Ishikawa (cell line): ENCODE measurements around the gene GNRH2.

Source experiments
- CEBPB ChIP-seq: IDR thresholded peaks from 2 replicates; pipeline ENCODE4 v1.6.1; 2012
- CREB1 ChIP-seq: IDR thresholded peaks from 2 replicates; pipeline ENCODE4 v1.6.1; 2012; ENCODE audit warnings: low read depth
- EGR1 ChIP-seq: IDR thresholded peaks from 2 replicates; pipeline ENCODE4 v1.6.1; 2012
- EP300 ChIP-seq: IDR thresholded peaks from 2 replicates; pipeline ENCODE4 v1.6.1; 2012; ENCODE audit warnings: borderline replicate concordance
- FOXM1 ChIP-seq: IDR thresholded peaks from 2 replicates; pipeline ENCODE4 v1.6.1; 2012; ENCODE audit warnings: low read depth, borderline replicate concordance
- MAX ChIP-seq: IDR thresholded peaks from 2 replicates; pipeline ENCODE4 v1.6.1; 2012
- NFIC ChIP-seq: IDR thresholded peaks from 2 replicates; pipeline ENCODE4 v1.6.1; 2012
- RAD21 ChIP-seq: IDR thresholded peaks from 2 replicates; pipeline ENCODE4 v1.6.1; 2012; ENCODE audit warnings: low read depth
- TAF1 ChIP-seq: IDR thresholded peaks from 2 replicates; pipeline ENCODE4 v1.6.1; 2012; ENCODE audit warnings: low read depth, mild to moderate bottlenecking
- TCF12 ChIP-seq: IDR thresholded peaks from 2 replicates; pipeline ENCODE4 v1.6.1; 2012; ENCODE audit warnings: low read depth
- TEAD4 ChIP-seq: IDR thresholded peaks from 2 replicates; pipeline ENCODE4 v1.6.1; 2012
- USF1 ChIP-seq: IDR thresholded peaks from 2 replicates; pipeline ENCODE4 v1.6.1; 2012
- YY1 ChIP-seq: IDR thresholded peaks from 2 replicates; pipeline ENCODE4 v1.6.1; 2012; ENCODE audit warnings: low read depth
- ZBTB7A ChIP-seq: IDR thresholded peaks from 2 replicates; pipeline ENCODE4 v1.6.1; 2012; ENCODE audit warnings: low read depth
- TF ChIP-seq, protein P1 (sequence below): IDR thresholded peaks from 2 replicates; pipeline ENCODE4 v1.6.1; 2012; ENCODE audit warnings: low read depth, mild to moderate bottlenecking

Gene GNRH2

GRCh38 chr20:3071610-3072529, 28.4 kb downstream of the GNRH2 start, which contains the start of gene OXT:
OXT (plus strand) TSS chr20:3071620; CDS start chr20:3071656, 36 bp downstream.
- TF ChIP-seq CREB1 (no peak), USF1 (no peak), YY1 (no peak), TAF1 (no peak), NFIC (no peak), ZBTB7A (no peak)

- TF ChIP-seq, protein P1, sequence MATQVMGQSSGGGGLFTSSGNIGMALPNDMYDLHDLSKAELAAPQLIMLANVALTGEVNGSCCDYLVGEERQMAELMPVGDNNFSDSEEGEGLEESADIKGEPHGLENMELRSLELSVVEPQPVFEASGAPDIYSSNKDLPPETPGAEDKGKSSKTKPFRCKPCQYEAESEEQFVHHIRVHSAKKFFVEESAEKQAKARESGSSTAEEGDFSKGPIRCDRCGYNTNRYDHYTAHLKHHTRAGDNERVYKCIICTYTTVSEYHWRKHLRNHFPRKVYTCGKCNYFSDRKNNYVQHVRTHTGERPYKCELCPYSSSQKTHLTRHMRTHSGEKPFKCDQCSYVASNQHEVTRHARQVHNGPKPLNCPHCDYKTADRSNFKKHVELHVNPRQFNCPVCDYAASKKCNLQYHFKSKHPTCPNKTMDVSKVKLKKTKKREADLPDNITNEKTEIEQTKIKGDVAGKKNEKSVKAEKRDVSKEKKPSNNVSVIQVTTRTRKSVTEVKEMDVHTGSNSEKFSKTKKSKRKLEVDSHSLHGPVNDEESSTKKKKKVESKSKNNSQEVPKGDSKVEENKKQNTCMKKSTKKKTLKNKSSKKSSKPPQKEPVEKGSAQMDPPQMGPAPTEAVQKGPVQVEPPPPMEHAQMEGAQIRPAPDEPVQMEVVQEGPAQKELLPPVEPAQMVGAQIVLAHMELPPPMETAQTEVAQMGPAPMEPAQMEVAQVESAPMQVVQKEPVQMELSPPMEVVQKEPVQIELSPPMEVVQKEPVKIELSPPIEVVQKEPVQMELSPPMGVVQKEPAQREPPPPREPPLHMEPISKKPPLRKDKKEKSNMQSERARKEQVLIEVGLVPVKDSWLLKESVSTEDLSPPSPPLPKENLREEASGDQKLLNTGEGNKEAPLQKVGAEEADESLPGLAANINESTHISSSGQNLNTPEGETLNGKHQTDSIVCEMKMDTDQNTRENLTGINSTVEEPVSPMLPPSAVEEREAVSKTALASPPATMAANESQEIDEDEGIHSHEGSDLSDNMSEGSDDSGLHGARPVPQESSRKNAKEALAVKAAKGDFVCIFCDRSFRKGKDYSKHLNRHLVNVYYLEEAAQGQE, result no peak
- TF ChIP-seq NFIC (no peak), TCF12 (no peak), USF1 (no peak), MAX (no peak), FOXM1 (no peak), ZBTB7A (no peak), CREB1 (no peak)
These were observed 29.3 kb downstream of the GNRH2 start for GRCh38 chr20:3072530-3073250.

- TF ChIP-seq ZBTB7A (no peak), EGR1 (no peak), MAX (no peak), EP300 (no peak), TAF1 (no peak), RAD21 (no peak), TEAD4 (no peak), CEBPB (no peak), FOXM1 (no peak), CREB1 (no peak), USF1 (no peak), YY1 (no peak), NFIC (no peak), TCF12 (no peak)
- TF ChIP-seq, protein P1, result no peak
These were observed 31.4 kb downstream of the GNRH2 start for GRCh38 chr20:3074812-3075211.

GRCh38 chr20:3077618-3078134, 34.3 kb downstream of the GNRH2 start:
- TF ChIP-seq ZBTB7A (no peak), TCF12 (no peak), FOXM1 (no peak), USF1 (no peak)
- TF ChIP-seq, protein P1, result no peak
